Right lobe of liver (tissue), 4 donors: Measurements from ENCODE around the gene UTS2R.
"Not testable (repeated sequence)": the region's sequence is repeated elsewhere in the genome, so short reads cannot be mapped to it uniquely, and the experiment has no call there.

Experiments
- CTCF ChIP-seq, 4 donors: fragments of 200-600 bp in 3 of 4; fragments of 450-650 bp in 1 of 4; IDR thresholded peaks; one replicate each; pipeline versions ENCODE4 v1.5.1 to v1.8.0; 2016 to 2022; ENCODE audit warnings: antibody characterized with exemption in 4 of 4, mild to moderate bottlenecking in 2 of 4
- POLR2A ChIP-seq: fragments of 450-650 bp; IDR thresholded peaks from one replicate; pipeline ENCODE4 v1.6.1; 2017; ENCODE audit warnings: antibody characterized with exemption, mild to moderate bottlenecking
- donor health status: DM: no; HTN: no; CAD: no.
- donor health status: DM: no; HTN: no; CAD: no.
- donor health status: DM: no; HTN: yes; CAD: no.

GRCh38 chr17:82382220-82382932, 10.8 kb downstream of the UTS2R start:
- TF ChIP-seq POLR2A; CTCF (IDR thresholded peaks at IDR 0.05): not testable (repeated sequence)
